Neural crest cell (in vitro differentiated cells): ENCODE measurements around the gene WNK2. TPM values are rescaled to one million over a fixed set of nuclear protein-coding genes. Genes with fewer than 3 reads are reported as not detected.

ENCODE experiments used
- DNase-seq: peaks from one replicate; pipeline ENCODE4 v3.0.0; 2021; ENCODE audit warnings: low read depth, mixed read lengths, low spot score
- H3K27ac Mint-ChIP-seq: one replicate; pipeline ENCODE4 v1.8.0; 2021; ENCODE audit warnings: mild to moderate bottlenecking, mixed read lengths; ENCODE audit not compliant: unreplicated experiment
- H3K27me3 Mint-ChIP-seq: 2 replicates; pipeline ENCODE4 v1.8.0; 2021; ENCODE audit warnings: low read depth, mild to moderate bottlenecking, mixed read lengths
- H3K36me3 Mint-ChIP-seq: 2 replicates; pipeline ENCODE4 v1.8.0; 2021; ENCODE audit warnings: low read depth, mild to moderate bottlenecking, mixed read lengths
- H3K4me1 Mint-ChIP-seq: 2 replicates; pipeline ENCODE4 v1.8.0; 2021; ENCODE audit warnings: mixed read lengths
- H3K4me3 Mint-ChIP-seq: one replicate; pipeline ENCODE4 v1.8.0; 2021; ENCODE audit warnings: mild to moderate bottlenecking, mixed read lengths
- H3K9me3 Mint-ChIP-seq: 2 replicates; pipeline ENCODE4 v1.8.0; 2021; ENCODE audit warnings: mixed read lengths
- total RNA-seq: library from RNA; stranded (reverse); gene quantifications from 2 replicates; pipeline ENCODE4 v1.2.1, GENCODE V29; 2021
- TF ChIP-seq, protein P1 (sequence below): fragments of 200-600 bp; sonication (generic); conservative IDR thresholded peaks from 2 replicates; pipeline ENCODE4 v1.5.0; 2021; ENCODE audit warnings: antibody characterized with exemption, mild to moderate bottlenecking

Gene WNK2
- total RNA-seq, 1 donor from 2014 or later: 27.8 TPM

DNA sequence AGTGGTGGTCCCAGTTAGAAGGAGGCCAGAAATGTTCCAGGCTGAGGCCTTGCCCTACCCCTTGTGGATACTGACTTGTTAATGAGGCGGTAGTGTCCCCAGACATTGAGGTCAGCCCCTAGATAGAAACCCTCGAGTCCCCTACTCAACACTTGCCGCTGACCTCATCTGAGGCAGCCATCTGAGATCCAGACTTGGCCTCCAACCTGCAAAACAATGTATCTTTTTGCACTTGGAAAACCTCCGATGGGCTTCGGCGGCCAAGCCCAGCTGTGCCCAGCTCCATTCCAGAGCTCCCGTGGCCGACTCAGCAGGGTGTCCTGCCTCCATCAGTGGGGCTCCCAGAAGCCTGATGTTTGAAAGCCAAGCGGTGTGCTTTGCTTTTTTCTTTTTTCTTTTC is 122.1 kb downstream of the WNK2 start:
- H3K4me1 Mint-ChIP-seq: no peaks in the 10 kb centered on the region

DNA sequence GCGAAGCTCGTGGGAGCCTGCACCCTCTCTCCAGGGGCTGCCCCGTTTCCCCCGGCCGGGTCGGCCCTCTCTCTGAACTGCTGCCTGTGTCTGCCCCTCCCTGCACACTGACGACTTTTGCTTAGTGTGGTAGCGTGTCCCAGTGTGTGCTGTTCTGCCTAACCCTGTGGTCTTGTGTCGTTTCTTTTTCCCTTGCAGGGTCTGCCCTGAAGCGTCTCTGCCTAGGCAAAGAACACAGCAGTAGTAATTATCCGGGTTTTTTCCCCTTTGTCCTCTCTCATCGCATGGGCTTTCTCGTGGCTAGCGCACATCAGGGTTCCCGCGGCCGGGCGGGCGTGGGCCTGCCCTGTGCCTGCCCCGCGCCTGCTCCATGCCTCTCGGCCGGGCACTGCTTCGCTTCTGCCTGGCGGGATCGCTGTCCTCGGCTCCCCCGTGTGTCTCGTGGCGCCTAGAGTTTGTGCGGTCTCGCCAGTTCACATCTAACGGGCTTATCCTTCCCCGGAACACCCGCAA is 122.7 kb downstream of the WNK2 start:
- Mint-ChIP-seq H3K4me1 (no peaks in the 10 kb centered on the region), H3K36me3 (no peaks in the 10 kb centered on the region), H3K4me3 (no peak overlapping the region), H3K9me3 (no peaks in the 10 kb centered on the region), H3K27ac (no peak overlapping the region), H3K27me3 (no peaks in the 10 kb centered on the region)
- TF ChIP-seq, protein P1, sequence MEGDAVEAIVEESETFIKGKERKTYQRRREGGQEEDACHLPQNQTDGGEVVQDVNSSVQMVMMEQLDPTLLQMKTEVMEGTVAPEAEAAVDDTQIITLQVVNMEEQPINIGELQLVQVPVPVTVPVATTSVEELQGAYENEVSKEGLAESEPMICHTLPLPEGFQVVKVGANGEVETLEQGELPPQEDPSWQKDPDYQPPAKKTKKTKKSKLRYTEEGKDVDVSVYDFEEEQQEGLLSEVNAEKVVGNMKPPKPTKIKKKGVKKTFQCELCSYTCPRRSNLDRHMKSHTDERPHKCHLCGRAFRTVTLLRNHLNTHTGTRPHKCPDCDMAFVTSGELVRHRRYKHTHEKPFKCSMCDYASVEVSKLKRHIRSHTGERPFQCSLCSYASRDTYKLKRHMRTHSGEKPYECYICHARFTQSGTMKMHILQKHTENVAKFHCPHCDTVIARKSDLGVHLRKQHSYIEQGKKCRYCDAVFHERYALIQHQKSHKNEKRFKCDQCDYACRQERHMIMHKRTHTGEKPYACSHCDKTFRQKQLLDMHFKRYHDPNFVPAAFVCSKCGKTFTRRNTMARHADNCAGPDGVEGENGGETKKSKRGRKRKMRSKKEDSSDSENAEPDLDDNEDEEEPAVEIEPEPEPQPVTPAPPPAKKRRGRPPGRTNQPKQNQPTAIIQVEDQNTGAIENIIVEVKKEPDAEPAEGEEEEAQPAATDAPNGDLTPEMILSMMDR: no peak
- DNase-seq: no peak

More for the DNA sequence above, 122.1 kb downstream of the WNK2 start:
- Mint-ChIP-seq H3K27me3 (no peaks in the 10 kb centered on the region), H3K9me3 (no peaks in the 10 kb centered on the region), H3K4me3 (no peak overlapping the region), H3K36me3 (no peaks in the 10 kb centered on the region), H3K27ac (no peak overlapping the region)
- TF ChIP-seq, protein P1: no peak
- no peak for DNase-seq

DNA sequence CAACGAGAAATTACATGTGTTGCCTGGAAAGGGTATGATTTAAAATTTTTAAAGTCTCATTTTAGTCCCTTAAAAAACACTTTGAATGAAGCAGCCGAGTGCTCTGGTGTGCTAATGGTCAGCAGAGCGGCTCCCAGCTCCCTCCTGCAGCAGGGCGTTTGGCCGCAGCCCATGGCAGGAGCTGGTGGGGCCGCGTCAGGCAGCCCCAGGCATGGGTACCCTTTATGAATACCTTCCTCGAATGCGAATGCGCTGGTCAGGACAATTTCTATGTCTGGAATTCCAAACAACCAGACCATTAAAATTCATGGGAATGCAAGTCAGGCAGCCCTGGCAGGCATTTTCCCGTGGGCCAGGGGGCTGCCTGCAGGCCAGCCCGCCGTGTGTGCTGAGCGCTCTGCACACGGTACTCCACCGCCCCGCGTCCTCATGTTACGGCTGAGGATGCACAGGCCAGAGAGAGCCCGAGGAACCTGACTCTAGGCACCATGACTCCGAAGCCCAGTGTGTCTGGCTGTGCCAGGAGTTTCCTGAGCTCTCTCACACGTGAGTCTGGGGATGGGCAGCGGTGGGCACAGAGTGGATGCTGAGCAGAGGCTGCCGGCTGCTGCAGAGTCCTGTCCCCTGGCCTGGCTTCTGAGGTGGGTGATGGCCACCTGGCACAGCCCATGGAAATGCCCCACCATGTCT is 123.7 kb downstream of the WNK2 start:
- H3K9me3 Mint-ChIP-seq: no peaks in the 10 kb centered on the region
- peaks cover 1% of the 10 kb centered on the region for H3K4me1 Mint-ChIP-seq
- no peaks in the 10 kb centered on the region for H3K36me3 Mint-ChIP-seq
- TF ChIP-seq, protein P1: no peak
- H3K27me3 Mint-ChIP-seq: no peaks in the 10 kb centered on the region
- H3K4me3 Mint-ChIP-seq: no peak overlapping the region
- H3K27ac Mint-ChIP-seq: no peak overlapping the region
- DNase-seq: no peak

DNA sequence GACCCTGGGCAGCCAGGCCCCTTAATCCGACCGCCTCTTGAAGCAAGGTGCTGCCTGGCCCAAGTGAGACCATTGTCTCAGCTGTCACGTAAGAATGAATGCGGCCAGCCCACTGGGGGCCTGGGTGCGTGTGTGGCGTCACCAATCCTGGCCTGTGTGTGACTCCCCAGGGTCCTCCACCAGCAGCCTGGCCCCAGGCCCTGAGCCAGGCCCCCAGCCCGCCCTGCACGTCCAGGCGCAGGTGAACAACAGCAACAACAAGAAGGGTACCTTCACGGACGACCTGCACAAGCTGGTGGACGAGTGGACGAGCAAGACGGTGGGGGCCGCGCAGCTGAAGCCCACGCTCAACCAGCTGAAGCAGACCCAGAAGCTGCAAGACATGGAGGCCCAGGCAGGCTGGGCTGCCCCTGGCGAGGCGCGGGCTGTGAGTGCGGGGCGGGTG is 124.2 kb downstream of the WNK2 start:
- Mint-ChIP-seq H3K4me1 (peaks cover 5% of the 10 kb centered on the region), H3K9me3 (no peaks in the 10 kb centered on the region), H3K36me3 (no peaks in the 10 kb centered on the region), H3K4me3 (no peak overlapping the region), H3K27me3 (no peaks in the 10 kb centered on the region), H3K27ac (no peak overlapping the region)
- TF ChIP-seq, protein P1: no peak
- DNase-seq: no peak

DNA sequence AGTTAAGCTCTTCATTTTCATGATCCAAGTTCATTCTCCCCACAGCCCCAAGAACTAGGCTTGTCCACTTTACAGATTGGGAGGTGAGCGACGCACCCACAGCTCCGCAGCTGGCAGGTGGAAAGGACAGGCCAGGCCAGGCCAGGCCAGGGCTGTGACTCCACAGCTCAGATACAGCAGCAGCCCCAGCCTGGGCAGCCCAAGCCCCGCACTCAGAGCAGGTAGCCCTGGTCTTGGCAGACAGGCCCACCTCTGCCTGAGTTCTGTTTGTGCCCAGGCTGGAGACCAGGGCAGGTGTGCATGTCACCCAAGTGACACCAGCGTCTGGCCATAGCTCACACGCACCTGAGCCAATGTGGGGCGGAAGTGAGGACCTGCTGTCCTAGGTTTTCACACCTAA is 124.7 kb downstream of the WNK2 start:
- DNase-seq: no peak
- H3K4me1 Mint-ChIP-seq: peaks cover 5% of the 10 kb centered on the region
- TF ChIP-seq, protein P1: no peak
- no peak overlapping the region for H3K27ac Mint-ChIP-seq
- H3K4me3 Mint-ChIP-seq: no peak overlapping the region
- H3K9me3 Mint-ChIP-seq: no peaks in the 10 kb centered on the region
- no peaks in the 10 kb centered on the region for H3K36me3 Mint-ChIP-seq
- no peaks in the 10 kb centered on the region for H3K27me3 Mint-ChIP-seq
